GM21447 (cell line): Measurements from ENCODE around the gene TRIP4.
A peak's percentile ranks its signal among the peaks of the same experiment; 100 is the strongest.

Experiments
- ATAC-seq: cut with Tn5 transposase; IDR thresholded peaks from one replicate; pipeline ENCODE4 v1.9.1; 2021; ENCODE audit not compliant: unreplicated experiment

TRIP4 gene

DNA sequence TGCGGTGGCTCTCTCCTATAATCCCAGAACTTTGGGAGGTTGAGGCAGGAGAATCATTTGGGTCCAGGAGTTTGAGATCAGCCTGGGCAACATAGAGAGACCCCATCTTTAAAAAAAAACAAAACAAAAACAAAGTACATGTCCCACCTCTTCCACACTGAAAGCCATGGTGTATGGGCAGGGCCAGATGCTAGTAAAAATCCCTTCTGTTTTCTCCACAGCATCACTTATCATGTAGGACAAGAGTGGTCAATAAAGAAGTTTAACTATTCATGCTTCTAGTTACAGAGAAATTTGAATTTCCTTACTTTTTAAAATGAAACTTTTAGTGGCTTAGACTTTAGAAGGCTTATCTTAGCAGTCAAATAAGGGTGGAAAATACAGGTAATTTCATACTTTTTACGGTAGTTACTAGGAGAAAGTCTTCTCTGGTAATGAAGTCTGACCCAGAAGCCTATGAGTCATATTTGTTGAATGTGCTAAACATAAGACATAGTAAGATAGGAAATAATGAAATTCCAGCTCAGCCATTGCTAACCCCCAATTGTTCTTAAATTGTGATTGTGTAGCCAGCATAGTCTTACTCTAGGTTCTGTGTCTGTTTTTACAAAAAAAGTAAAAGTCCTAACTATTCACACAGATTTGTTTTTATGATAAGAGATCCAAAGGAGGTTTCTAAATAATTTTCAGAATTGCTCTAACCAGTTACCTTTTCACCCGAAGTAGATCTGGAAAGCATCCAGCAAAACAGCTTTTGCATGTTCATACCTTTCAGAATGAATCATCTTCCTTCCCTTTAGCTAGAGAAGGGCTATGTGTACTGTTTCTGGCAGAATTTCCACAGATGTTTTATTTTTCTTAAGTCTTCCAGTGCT, 56.3 kb downstream of the TRIP4 start:
- peak; percentile 68 for ATAC-seq

DNA sequence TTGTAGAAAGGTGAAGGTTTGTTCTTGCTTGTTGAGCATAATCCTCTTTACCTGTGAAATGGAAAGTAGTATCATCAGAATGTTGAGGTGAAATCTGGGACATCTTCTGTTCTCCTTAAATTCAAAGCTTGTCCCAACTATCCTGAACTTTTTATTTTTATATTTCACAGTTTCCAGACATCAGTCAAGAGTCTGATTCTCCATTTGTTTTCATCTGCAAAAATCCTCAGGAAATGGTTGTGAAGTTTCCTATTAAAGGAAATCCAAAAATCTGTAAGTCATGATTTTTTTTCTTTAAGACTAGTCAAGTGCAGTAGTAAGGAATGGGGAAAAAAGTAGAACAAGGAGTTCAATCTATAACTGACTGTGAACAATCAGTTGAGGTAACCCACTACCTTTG, 57.2 kb downstream of the TRIP4 start:
- ATAC-seq: no peak

GRCh38 chr15:64447536-64448315, 60.1 kb downstream of the TRIP4 start:
- ATAC-seq: no peak

DNA sequence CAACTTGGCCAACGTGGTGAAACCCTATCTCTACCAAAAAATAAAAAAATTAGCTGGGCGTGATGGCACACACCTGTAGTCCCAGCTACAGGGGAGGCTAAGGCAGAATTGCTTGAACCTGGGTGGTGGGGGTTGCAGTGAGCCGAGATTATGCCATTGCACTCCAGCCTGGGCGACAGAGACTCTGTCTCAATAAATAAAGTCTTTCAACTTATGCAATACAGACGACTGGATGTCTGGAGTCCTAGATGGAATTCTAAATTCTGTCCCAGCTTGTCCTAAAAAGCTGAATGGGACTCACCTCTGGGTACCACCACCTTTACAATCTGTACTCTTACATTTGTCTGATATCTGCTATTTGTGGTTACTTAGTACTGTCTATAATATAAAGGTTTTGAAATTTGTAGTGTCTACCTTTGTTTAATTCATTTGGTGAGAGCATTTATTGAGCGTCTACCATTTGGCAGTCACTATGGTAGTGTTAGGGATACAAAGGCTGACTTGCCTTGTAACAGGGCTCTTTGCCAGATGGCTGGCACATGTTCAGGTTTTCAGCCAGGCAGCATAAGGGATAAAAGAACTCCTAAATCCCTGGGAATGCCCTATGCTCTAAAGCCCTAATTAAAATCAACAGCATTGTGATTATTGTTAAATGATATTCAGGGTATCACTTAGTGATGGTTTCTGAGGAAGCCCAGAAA, 65.5 kb downstream of the TRIP4 start:
- no peak for ATAC-seq

GRCh38 chr15:64453689-64454037, 66.0 kb downstream of the TRIP4 start:
- ATAC-seq: no peak

DNA sequence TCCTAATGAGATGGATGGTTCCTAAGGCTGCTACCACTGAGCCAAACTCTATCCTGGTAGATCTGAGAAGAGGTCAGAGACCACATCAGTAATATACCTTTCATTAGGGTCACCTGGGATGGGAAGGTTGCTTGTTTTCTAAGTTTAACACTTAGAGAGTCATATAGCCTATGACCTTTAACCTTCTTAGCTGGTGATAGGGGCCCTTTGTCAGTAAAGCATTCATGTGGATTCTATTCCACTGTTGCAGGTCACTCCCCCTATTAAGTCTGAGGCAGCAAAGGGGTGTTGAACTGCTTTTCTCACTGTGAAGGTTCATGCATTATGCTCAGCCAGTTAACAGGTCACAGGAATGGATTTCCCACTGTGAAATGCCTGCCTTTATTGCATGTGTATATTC, 66.6 kb downstream of the TRIP4 start:
- ATAC-seq: no peak

- ATAC-seq: no peak
Measured at GRCh38 chr15:64455961-64456371, 68.3 kb downstream of the TRIP4 start.

- ATAC-seq: no peak
Measured at GRCh38 chr15:64456634-64457108, 69.0 kb downstream of the TRIP4 start.

DNA sequence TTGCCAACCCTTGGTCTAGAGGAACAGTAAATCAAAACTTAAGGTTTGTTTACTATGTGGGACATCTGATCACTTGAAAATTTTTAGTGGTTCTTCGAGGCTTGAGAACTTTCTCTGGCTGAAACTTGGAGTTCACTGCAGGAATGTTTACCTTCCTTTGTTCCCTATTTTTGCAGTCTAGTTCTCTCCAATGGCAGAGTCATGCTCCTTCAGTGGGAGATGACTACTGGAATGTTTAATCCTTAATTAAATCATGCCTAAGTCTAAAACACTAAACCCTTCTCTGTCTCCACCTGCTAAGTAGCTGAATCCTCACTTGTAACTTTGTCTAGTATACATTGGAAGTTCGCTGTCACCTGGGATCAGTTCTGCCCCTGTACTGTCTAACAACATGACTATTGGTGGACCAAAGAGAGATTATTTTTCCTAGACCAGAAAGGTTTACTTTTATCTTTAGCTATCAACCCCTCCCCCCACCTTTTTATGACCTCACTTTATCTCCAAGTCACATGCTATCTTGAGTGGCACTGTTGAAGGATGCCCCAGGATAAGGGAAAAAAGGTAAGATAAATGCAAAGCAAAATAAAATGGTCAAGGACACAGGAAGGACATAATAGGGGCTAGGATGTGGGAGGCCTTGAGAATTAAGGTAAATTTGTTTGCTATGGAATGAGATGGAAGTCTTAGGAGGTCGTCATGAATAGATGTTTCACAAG, 71.6 kb downstream of the TRIP4 start:
- no peak for ATAC-seq

DNA sequence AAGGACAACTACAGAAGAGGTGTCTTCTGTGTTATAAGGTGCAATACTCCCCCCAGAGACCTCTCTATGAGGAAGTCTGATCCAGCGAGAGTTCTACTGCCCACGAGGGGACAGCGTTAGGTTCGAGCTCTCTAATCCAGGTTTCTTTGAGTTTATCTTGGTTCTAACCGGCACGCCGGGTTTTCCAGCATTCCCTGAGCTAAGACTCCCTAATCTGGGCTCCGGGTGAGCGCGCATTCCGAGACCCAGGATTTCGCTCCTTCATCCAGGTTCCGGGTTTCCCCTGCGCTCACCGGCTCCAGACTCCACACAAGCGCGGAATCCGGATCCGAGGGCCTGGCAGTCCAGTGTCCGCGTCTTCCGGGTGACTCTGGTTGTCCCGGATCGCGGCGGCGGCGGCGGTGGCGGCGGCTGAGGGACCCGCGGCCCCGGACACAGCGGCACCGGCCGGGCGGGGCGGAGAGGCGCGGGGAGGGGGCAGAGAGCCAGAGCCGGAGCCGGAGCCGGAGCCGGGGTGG, 72.6 kb downstream of the TRIP4 start, which contains the start of gene ZNF609:
Gene ZNF609, plus strand, starts transcription at position 373 of the 518 bp plus-strand sequence. CDS start 38,842 bp downstream, outside the sequence.
- ATAC-seq: peak; percentile 46

- no peak for ATAC-seq
Measured at GRCh38 chr15:64460724-64461720, 73.4 kb downstream of the TRIP4 start.

- ATAC-seq: no peak
Measured at GRCh38 chr15:64461721-64462162, 74.1 kb downstream of the TRIP4 start.

DNA sequence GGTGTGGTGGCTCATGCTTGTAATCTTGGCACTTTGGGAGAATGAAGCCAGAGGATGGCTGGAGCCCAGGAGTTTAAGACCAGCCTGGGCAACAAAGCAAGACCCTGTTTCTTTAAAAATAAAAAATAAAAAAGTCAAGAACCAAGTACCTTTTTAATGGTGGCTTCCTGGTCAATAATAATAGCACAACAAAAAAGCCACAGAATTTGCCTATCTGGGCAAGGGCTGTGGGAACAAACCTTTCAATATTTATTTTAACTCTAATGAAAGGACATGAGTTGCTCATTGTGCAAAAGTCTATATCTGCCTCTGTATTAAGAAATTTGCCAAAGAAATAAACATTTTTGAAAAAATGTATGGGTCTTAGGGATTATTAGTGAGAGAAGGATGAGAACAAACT, 74.9 kb downstream of the TRIP4 start:
- ATAC-seq: no peak

DNA sequence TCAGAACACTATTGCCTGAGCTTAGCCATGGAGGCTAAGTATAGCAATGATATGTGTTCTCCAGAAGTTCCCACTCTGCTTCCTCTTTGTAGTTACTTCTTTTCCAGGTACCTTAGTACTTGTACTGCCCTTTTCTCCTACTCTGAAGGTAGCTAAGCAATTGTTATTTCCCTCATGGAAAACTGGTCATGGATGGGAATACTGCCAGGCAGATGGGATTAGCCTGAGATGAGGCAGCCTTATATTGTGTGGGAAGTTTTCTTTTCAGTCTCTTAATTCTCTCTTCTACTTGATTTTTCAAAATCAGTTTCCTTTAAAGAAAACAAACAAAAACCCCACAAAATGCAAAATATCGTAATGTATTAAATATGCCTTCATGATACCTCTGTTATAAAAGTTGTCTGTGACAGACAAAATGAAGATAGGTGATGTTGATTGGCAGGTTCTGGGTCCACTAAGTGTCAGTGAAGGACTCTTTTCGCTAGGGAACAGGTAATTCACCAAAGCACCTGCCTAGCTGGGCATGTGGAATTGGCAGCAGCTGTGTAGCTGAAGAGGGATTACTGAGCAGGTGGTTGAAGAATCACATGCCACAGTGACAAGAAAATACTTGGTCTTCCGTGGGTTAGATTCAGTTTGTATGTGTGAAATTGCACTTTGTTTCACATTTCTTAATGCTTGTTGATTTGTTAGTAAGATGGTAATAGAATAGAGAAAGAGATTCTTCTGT, 76.8 kb downstream of the TRIP4 start:
- no peak for ATAC-seq

GRCh38 chr15:64466408-64467141, 78.9 kb downstream of the TRIP4 start:
- ATAC-seq: no peak

GRCh38 chr15:64472161-64472560, 84.5 kb downstream of the TRIP4 start:
- no peak for ATAC-seq

- ATAC-seq: no peak
Measured at GRCh38 chr15:64474846-64475245, 87.2 kb downstream of the TRIP4 start.

- ATAC-seq: no peak
Measured at GRCh38 chr15:64476550-64476949, 88.9 kb downstream of the TRIP4 start.
